Liver (tissue), 9 donors: ENCODE results near the gene LDLRAD4. TPM values are rescaled to one million over a fixed set of nuclear protein-coding genes. Genes with fewer than 3 reads are reported as not detected.

Experiments
- DNase-seq: peaks from one replicate; pipeline ENCODE4 v3.0.0-alpha.2; 2017; ENCODE audit warnings: low spot score
- H3K27ac ChIP-seq, 2 donors: one replicate each; pipeline ENCODE4 v1.7.0; 2013; ENCODE audit warnings: inconsistent platforms in 2 of 2, low read length in 2 of 2, control low read depth in 1 of 2, low read depth in 1 of 2, mild to moderate bottlenecking in 1 of 2
- H3K27me3 ChIP-seq, 4 donors: one replicate each; pipeline versions ENCODE4 v1.6.1 to v1.7.0; 2013; ENCODE audit warnings: low read length in 3 of 4, inconsistent platforms in 1 of 4, mild to moderate bottlenecking in 1 of 4, moderate library complexity in 1 of 4; ENCODE audit not compliant: control insufficient read depth in 4 of 4, insufficient read depth in 4 of 4
- H3K36me3 ChIP-seq, 4 donors: one replicate each; pipeline versions ENCODE4 v1.6.1 to v1.7.0; 2013; ENCODE audit warnings: low read length in 3 of 4, mild to moderate bottlenecking in 3 of 4, low read depth in 1 of 4, moderate library complexity in 1 of 4; ENCODE audit not compliant: control insufficient read depth in 4 of 4, insufficient read depth in 3 of 4
- H3K4me1 ChIP-seq, 4 donors: one replicate each; pipeline versions ENCODE4 v1.6.1 to v1.7.0; 2013; ENCODE audit warnings: low read length in 3 of 4, mild to moderate bottlenecking in 3 of 4, moderate library complexity in 1 of 4; ENCODE audit not compliant: control insufficient read depth in 4 of 4, insufficient read depth in 4 of 4
- H3K4me3 ChIP-seq, 3 donors: one replicate each; pipeline versions ENCODE4 v1.6.1 to v1.7.0; 2013; ENCODE audit warnings: low read length in 3 of 3, control low read depth in 1 of 3, low read depth in 1 of 3, mild to moderate bottlenecking in 1 of 3
- H3K9ac ChIP-seq, 2 donors: one replicate each; pipeline ENCODE4 v1.7.0; 2013; ENCODE audit warnings: low read length in 2 of 2, mild to moderate bottlenecking in 2 of 2, moderate library complexity in 2 of 2, control low read depth in 1 of 2, low read depth in 1 of 2
- H3K9me3 ChIP-seq, 4 donors: one replicate each; pipeline versions ENCODE4 v1.6.1 to v1.7.0; 2013; ENCODE audit warnings: low read length in 3 of 4; ENCODE audit not compliant: control insufficient read depth in 4 of 4
- ATF3 ChIP-seq: IDR thresholded peaks from 2 replicates; pipeline ENCODE4 v1.6.1; 2016; ENCODE audit warnings: antibody characterized with exemption
- EGR1 ChIP-seq, 2 donors: IDR thresholded peaks; 2 replicates each; pipeline ENCODE4 v1.6.1; 2016 to 2018; ENCODE audit warnings: antibody characterized with exemption in 2 of 2, low read depth in 2 of 2
- FOXA1 ChIP-seq: IDR thresholded peaks from 2 replicates; pipeline ENCODE4 v1.6.1; 2016; ENCODE audit warnings: antibody characterized with exemption
- FOXA2 ChIP-seq: IDR thresholded peaks from 2 replicates; pipeline ENCODE4 v1.6.1; 2016; ENCODE audit warnings: antibody characterized with exemption
- GABPA ChIP-seq, 2 donors: IDR thresholded peaks in 1 of 2; conservative IDR thresholded peaks in 1 of 2; 2 replicates each; pipeline ENCODE4 v1.6.1; 2016; ENCODE audit warnings: antibody characterized with exemption in 2 of 2, mild to moderate bottlenecking in 1 of 2, moderate library complexity in 1 of 2
- HNF4A ChIP-seq, 2 donors: conservative IDR thresholded peaks; 2 replicates each; pipeline ENCODE4 v1.6.1; 2016; ENCODE audit warnings: antibody characterized with exemption in 2 of 2, mild to moderate bottlenecking in 2 of 2
- HNF4G ChIP-seq: IDR thresholded peaks from 2 replicates; pipeline ENCODE4 v1.6.1; 2016; ENCODE audit warnings: antibody characterized with exemption
- JUND ChIP-seq, 2 donors: IDR thresholded peaks; 2 replicates each; pipeline ENCODE4 v1.6.1; 2016; ENCODE audit warnings: antibody characterized with exemption in 2 of 2
- NR2F2 ChIP-seq: IDR thresholded peaks from 2 replicates; pipeline ENCODE4 v1.6.1; 2016; ENCODE audit warnings: antibody characterized with exemption
- RAD21 ChIP-seq, 2 donors: IDR thresholded peaks; 2 replicates each; pipeline ENCODE4 v1.6.1; 2016; ENCODE audit warnings: antibody characterized with exemption in 2 of 2, mild to moderate bottlenecking in 2 of 2
- RXRA ChIP-seq, 2 donors: IDR thresholded peaks; 2 replicates each; pipeline ENCODE4 v1.6.1; 2017 to 2018; ENCODE audit warnings: antibody characterized with exemption in 2 of 2, mild to moderate bottlenecking in 1 of 2
- SP1 ChIP-seq: IDR thresholded peaks from 2 replicates; pipeline ENCODE4 v1.6.1; 2018; ENCODE audit warnings: antibody characterized with exemption, mild to moderate bottlenecking
- TAF1 ChIP-seq: conservative IDR thresholded peaks from 2 replicates; pipeline ENCODE4 v1.6.1; 2016; ENCODE audit warnings: antibody characterized with exemption, mild to moderate bottlenecking
- YY1 ChIP-seq: IDR thresholded peaks from 2 replicates; pipeline ENCODE4 v1.6.1; 2016; ENCODE audit warnings: antibody characterized with exemption, mild to moderate bottlenecking
- ZBTB33 ChIP-seq: IDR thresholded peaks from 2 replicates; pipeline ENCODE4 v1.6.1; 2016; ENCODE audit warnings: antibody characterized with exemption
- WGBS: extraction: QIAGEN DNeasy Blood & Tissue Kit; methylation state at CpG from one replicate; pipeline ENCODE4 v1.1.7; 2013; 5-methylcytosine and 5-hydroxymethylcytosine counted together
- polyA plus RNA-seq, 2 donors: library from polyadenylated mRNA; stranded (reverse) in 1 of 2; unstranded in 1 of 2; fragments of 200-250 nt in 1 of 2; fragments of >200 nt in 1 of 2; fragmentation: Nextera tagmentation in 1 of 2; extraction: Ambion mirVana in 1 of 2; gene quantifications; one replicate each; pipeline versions ENCODE4 v1.2.1 to v1.2.3, GENCODE V29; 2013 to 2015
- total RNA-seq, 2 donors: library from RNA; depleted of rRNA; stranded (reverse); fragments of >200 nt; gene quantifications; one replicate each; pipeline ENCODE4 v1.2.3, GENCODE V29; 2014
- TF ChIP-seq, protein P1 (sequence below): IDR thresholded peaks from 2 replicates; pipeline ENCODE4 v1.6.1; 2016; ENCODE audit warnings: antibody characterized with exemption
- TF ChIP-seq, protein P2 (sequence below): IDR thresholded peaks from 2 replicates; pipeline ENCODE4 v1.6.1; 2016; ENCODE audit warnings: antibody characterized with exemption, mild to moderate bottlenecking
- donor health status: healthy.
- donor health status: healthy.
- donor health status: healthy.
- donor health status: healthy.
- donor health status: healthy.

The LDLRAD4 gene
- total and polyA plus RNA-seq, 4 donors, result 4.8 to 41.7 (median 12.7) TPM

DNA sequence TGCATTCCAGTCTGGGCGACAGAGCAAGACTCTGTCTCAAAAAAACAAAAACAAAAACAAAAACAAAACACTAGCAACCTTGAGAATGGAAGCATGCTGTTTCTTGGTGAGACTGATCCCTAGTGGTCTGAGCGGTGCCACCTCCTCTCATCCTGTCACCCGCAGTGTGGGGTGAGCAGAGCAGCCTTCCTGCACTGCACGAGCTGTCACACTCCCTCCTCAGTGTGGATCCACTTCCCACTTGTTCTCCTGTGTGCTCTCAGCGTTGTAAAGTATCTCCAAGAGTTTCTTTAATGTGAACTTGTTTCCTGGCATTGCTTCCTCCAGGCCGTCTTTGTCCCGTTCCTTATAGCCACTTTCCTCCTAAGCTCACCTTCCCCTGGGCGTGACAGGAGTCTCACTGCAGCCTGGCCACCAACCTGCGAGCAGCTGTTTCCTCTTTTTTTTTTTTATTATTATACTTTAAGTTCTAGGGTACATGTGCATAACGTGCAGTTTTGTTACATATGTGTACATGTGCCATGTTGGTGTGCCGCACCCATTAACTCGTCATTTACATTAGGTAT lies 287.3 kb downstream of the LDLRAD4 start:
- H3K9ac ChIP-seq, result no peak overlapping the region
- H3K27ac ChIP-seq, result no peak overlapping the region
- no peak for DNase-seq
- H3K4me3 ChIP-seq, result no peak overlapping the region
- peaks cover 1 to 15% (median 11%) of the 10 kb centered on the region in 4 donors for H3K4me1 ChIP-seq
- H3K36me3 ChIP-seq, result peaks cover 0 to 7% (median 1%) of the 10 kb centered on the region in 4 donors
- no peaks in the 10 kb centered on the region for H3K27me3 ChIP-seq
- H3K9me3 ChIP-seq, result no peaks in the 10 kb centered on the region
- WGBS, result 71% methylated on average over 12 of the region's 12 CpGs
- TF ChIP-seq EGR1 (IDR thresholded peaks at IDR 0.05; ENCODE audit: low read depth in 2 of 2), result no peak
- no peak for TF ChIP-seq ZBTB33
- no peak for TF ChIP-seq TAF1
- TF ChIP-seq, protein P1, sequence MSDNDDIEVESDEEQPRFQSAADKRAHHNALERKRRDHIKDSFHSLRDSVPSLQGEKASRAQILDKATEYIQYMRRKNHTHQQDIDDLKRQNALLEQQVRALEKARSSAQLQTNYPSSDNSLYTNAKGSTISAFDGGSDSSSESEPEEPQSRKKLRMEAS, result no peak
- no peak for TF ChIP-seq NR2F2
- TF ChIP-seq SP1, result no peak
- no peak for TF ChIP-seq ATF3

DNA sequence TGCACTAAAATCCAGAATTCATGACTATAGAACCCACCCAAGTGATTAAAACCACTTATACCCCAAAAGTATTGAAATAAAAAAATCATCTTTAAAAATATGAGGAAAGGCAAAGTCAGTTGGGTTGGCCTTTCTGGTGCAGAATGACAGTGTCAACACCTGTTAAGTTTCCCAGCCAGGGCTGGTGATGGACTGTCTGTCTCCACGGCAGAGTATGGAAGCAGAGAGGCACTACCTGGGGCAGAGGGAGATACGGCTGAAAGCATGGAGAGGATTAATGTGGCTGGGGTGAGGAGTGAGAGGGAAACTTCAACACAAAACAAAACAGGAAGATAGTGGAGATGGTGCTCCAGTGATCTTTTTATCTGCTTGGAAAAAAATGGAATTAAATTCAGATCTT lies 292.0 kb downstream of the LDLRAD4 start:
- H3K4me1 ChIP-seq, result peaks cover 0 to 26% (median 13%) of the 10 kb centered on the region in 4 donors
- DNase-seq, result no peak
- H3K27ac ChIP-seq, result no peak overlapping the region
- H3K9ac ChIP-seq, result no peak overlapping the region
- H3K9me3 ChIP-seq, result no peaks in the 10 kb centered on the region
- WGBS, result 98% methylated on average over 2 of the region's 2 CpGs
- peaks cover 0 to 7% (median 0%) of the 10 kb centered on the region in 4 donors for H3K36me3 ChIP-seq
- no peak overlapping the region for H3K4me3 ChIP-seq
- TF ChIP-seq ATF3 (no peak), HNF4A (conservative IDR thresholded peaks at IDR 0.05) (no peak), HNF4G (no peak), NR2F2 (no peak), GABPA (IDR thresholded peaks at IDR 0.05 in 1 of 2, conservative IDR thresholded peaks at IDR 0.05 in 1 of 2) (no peak), YY1 (no peak), FOXA1 (no peak), RXRA (IDR thresholded peaks at IDR 0.05) (no peak), FOXA2 (no peak), TAF1 (no peak), RAD21 (IDR thresholded peaks at IDR 0.05) (no peak), EGR1 (IDR thresholded peaks at IDR 0.05; ENCODE audit: low read depth in 2 of 2) (no peak), SP1 (no peak), JUND (IDR thresholded peaks at IDR 0.05) (no peak)
- TF ChIP-seq, protein P2, sequence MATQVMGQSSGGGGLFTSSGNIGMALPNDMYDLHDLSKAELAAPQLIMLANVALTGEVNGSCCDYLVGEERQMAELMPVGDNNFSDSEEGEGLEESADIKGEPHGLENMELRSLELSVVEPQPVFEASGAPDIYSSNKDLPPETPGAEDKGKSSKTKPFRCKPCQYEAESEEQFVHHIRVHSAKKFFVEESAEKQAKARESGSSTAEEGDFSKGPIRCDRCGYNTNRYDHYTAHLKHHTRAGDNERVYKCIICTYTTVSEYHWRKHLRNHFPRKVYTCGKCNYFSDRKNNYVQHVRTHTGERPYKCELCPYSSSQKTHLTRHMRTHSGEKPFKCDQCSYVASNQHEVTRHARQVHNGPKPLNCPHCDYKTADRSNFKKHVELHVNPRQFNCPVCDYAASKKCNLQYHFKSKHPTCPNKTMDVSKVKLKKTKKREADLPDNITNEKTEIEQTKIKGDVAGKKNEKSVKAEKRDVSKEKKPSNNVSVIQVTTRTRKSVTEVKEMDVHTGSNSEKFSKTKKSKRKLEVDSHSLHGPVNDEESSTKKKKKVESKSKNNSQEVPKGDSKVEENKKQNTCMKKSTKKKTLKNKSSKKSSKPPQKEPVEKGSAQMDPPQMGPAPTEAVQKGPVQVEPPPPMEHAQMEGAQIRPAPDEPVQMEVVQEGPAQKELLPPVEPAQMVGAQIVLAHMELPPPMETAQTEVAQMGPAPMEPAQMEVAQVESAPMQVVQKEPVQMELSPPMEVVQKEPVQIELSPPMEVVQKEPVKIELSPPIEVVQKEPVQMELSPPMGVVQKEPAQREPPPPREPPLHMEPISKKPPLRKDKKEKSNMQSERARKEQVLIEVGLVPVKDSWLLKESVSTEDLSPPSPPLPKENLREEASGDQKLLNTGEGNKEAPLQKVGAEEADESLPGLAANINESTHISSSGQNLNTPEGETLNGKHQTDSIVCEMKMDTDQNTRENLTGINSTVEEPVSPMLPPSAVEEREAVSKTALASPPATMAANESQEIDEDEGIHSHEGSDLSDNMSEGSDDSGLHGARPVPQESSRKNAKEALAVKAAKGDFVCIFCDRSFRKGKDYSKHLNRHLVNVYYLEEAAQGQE, result no peak
- TF ChIP-seq, protein P1, result no peak
- no peaks in the 10 kb centered on the region for H3K27me3 ChIP-seq
